Measurements from ENCODE around the gene TMEM132C.

The TMEM132C gene

DNA sequence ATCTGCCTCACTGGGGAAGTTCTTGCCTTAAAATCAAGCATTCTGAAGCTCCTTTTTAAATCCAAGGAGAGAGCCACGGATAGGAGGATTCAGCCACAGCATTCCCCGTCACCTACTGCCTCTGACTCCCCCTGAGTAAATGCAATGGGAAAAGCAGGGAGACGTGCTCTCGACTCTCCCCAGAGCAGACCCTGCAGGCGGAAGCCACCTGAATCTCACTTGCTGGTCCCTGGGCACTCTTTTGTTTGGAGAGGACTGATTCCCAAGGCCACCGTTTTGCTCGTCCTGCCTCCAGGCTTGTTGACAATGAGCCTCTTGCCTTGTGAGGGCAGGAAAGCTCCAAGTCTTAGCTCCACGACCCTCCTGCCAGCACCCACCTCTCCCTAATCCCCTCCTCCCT, 352.3 kb downstream of the TMEM132C start:
- DNase-seq, result no peak

DNA sequence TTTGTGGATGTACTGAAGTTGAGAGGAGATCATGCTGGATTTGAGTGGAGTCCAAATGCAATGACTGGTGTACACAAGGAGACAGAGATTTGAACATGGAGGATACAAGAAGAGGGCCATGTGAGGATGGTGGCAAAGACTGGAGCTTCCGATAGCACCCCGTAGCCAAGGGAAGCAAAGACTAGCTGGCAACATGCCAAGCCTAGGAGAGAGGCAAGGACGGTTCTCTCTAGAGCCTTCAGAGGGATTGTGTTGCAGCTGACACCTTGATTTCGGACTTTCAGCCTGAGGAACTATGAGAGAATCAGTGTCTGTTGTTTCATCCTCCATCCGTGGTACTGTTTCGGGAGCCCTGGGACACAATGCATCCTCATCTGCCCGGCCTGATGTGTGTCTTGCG, 354.3 kb downstream of the TMEM132C start:
- no peak for DNase-seq

GRCh38 chr12:128623748-128624147, 356.8 kb downstream of the TMEM132C start:
- DNase-seq, result no peak

- DNase-seq, result no peak
Observed at GRCh38 chr12:128626808-128627320, 359.9 kb downstream of the TMEM132C start.

DNA sequence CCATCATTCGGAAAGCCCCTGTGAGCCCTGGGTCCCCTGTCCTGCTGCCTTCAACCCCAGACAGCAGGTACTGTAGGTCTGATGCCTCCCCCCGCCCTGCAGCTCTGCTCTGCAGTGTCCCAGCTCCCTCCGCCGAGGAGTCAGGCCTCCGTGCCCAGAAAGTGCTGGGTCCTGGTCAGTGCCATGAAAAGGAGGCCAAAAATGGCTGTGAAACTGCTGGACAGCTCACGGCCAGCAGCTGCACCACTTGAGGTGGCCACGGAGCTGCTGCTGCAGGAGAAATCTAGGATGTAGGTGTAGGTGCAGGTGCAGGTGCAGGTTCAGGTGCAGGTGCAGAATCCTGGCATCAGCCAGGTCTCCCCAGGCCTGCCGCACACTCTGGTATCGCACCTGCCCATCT, 360.7 kb downstream of the TMEM132C start:
- no peak for DNase-seq

DNA sequence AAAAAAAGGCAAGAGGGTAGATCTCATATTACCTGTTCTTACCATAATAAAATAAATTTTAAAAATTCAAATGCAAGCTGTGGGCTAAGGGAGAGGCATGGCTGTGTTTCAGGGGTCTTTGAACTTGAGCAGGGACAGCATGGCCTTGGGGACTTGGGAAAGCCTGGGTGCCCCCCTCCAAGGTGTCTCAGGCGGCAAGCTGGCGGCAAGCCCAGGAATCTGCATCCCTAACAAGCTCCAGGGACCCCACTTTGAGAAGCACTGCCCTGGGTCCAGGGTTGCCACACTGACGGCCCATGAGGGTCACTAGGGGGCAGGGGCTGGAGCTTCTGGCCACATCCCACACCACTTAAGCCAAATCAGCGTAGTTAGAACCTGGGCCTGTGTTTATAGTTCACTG, 363.0 kb downstream of the TMEM132C start:
- DNase-seq, result no peak

- DNase-seq, result no peak
Observed at GRCh38 chr12:128637642-128638606, 371.0 kb downstream of the TMEM132C start.

DNA sequence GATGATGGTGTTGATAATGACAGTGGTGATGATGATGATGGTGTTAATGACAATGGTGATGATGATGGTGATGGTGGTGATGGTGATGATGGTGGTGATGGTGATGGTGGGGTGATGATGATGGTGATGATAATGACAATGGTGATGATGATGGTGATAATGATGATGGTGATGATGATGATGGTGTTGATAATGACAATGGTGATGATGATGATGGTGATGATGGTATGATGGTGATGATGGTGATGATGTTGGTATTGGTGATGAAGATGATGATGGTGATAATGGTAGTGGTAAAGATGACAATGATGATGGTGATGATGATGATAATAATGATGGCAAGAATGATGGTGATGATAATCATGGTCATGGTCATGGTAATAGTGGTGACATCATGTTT, 372.1 kb downstream of the TMEM132C start:
- no peak for DNase-seq

GRCh38 chr12:128643155-128643554, 376.2 kb downstream of the TMEM132C start:
- DNase-seq, result no peak

DNA sequence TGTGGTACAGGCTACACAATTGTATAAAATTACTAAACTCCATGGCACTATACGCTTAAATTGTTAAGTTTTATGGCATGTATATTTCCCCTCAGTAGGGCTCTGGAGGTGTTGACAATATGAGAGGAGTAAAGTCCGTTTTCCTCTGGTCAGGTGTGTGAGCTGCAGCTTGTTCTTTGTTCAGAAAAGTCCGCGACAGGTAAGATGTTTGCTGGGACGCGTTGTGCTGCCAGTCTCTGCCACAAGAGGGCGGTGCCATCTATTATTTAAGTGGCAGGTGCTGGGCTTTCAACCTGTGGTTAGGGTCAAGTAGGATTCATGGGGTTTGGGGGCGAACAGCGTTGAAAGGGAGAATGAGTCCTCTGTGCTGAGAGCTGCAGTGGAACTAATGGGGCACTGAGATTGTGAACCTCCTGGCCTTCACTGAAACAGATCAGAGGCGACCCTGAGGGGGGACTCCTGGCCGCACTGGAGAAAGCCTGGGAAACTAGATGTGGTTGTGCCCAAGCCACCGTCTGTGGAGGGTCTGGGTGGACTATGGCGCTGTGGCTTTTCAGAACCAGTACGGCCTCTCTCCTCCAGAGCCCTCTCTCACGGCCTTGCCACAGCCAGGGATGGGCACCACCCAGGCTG, 377.8 kb downstream of the TMEM132C start:
- peak; percentile 28 for DNase-seq

GRCh38 chr12:128649902-128650301, 382.9 kb downstream of the TMEM132C start:
- no peak for DNase-seq

DNA sequence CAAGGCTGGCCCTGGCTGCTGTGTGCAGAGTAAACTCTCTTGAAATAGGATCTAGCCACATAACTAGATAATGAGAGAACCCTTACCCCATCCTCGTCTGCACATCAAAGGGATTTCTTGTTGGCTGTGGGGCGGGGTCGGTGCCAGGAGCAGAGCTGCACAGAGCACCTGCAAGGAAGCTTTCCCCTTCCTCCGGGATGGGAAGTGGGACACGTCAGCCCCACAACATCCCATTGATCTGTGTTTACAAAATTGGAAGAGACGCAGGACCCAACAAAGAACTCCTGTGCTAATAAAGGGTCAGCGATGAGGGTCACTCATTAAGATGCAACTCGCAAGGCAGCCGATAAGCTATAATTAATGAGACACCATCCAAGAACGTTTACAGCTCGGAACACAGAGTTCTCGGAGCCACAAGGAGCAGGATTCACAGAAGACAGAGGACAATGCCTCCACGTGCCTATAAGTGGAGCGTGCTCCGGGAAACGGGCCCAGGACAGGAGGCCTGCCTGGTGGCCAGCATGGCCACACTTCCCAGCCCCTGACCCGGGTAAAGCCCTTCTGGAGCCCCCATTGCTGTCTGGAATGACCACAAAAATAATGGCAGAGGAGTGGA, 385.3 kb downstream of the TMEM132C start:
- DNase-seq, result no peak

- no peak for DNase-seq
Observed at GRCh38 chr12:128654468-128654867, 387.5 kb downstream of the TMEM132C start.

DNA sequence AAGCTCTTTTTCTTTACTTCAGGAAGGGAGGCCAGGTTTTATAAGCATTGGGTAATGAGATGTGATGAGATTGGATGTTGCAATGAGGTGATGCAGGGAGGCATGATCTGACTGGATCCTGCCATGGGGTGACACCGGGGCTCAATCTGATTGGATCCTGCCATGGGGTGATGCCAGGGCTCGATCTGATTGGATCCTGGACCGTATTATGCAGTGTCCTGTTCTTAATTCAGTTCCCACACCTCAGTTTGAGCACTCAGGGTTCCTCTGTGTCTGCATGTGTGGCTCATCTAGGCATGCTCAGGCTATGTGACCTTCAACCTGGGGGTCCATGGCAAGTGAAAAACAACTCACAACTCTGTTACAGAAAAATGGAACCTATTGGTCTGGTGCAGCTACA, 390.4 kb downstream of the TMEM132C start:
- no peak for DNase-seq

DNA sequence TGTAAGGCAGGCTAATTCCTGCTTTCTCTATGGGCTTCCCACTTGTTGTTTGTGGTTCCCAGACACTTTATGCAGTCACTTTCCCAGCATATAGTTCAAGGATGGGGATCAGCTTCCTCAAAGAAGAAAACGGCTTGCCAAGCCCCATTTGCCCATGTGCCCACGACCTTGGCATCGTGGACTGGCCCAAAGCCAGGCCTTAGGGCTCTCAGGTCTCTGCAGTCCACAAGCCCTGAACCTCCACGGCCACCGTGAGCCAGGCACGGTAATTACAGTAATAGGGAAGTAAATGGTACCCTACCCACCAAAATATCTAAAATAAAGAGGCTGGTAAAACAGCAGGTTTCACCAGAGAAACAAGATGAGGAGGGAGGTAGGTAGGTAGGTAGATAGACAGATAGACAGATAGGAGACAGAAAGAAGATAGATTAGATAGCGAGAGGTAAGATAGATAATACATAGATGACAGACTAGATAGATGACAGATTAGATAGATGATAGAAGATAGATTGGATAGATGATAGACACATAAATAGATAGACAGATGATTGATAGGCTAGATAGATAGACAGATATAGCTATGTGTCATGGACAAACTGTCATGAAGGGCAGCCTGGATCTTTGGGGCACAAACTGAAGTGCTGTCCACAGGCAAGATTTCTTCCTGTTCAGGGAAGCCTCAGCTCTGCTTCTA, 393.7 kb downstream of the TMEM132C start:
- DNase-seq, result no peak

DNA sequence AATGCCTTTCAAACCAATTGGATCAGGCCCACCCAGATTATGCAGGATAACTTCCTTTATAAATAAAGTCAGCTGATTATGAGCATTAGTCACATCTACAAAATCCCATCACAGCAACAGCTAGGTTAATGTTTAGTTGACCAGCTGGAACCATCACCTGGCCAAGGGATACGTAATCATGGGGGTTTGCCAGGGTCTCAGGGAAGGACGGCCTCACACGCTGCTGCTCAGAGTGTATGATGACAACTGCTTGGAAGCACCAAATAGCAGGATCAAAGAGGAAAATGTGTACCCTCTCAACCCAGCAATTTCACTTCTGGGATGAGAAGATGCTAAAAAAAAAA, 394.2 kb downstream of the TMEM132C start:
- DNase-seq, result no peak

GRCh38 chr12:128662101-128662500, 395.1 kb downstream of the TMEM132C start:
- DNase-seq, result no peak

DNA sequence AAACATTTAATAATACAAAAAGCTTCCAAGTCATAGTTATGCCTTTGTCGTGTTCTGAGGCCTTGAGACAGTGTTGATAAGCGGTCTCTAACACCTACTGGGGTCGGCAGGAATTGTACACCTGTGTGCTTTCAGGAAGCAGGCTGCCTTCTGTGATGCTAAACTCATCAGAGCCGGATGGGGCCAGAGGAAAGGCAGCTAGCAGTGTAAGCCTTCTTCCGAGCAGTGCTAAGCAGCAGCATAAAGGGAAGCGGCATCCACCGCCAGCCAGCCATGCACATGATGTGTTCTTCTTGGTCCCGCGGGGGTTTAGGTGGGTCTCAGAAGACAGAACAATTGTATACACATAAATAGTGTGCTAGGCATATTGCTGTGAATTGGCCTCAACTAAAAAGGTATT, 397.5 kb downstream of the TMEM132C start:
- no peak for DNase-seq

GRCh38 chr12:128667193-128667592, 400.2 kb downstream of the TMEM132C start:
- DNase-seq, result no peak

GRCh38 chr12:128671528-128672042, 404.6 kb downstream of the TMEM132C start:
- DNase-seq, result peak; percentile 2

GRCh38 chr12:128672428-128672827, 405.5 kb downstream of the TMEM132C start:
- no peak for DNase-seq

- DNase-seq, result no peak
Observed at GRCh38 chr12:128672893-128673292, 405.9 kb downstream of the TMEM132C start.

DNA sequence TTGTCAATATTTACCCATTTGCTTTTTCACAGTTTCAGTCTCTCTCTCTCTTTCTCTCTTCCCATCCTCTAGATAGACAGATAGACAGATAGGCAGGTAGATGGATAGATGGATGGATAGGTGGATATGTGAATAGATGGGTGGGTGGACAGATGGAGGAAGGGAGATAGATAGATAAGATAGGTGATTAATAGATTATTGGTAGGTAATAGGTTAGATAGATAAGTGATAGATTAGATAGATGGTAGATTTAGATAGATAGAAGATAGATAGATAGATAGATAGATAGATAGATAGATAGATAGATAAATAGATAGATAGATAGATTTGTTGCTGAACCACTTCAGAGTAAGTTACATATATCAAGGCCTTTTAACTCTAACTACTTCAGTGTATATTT, 408.6 kb downstream of the TMEM132C start:
- DNase-seq, result no peak
